ENCODE measurements around the gene OR5B17.

The OR5B17 gene

GRCh38 chr11:58394195-58394594 lies 35.3 kb upstream of the OR5B17 start:
- no peak overlapping the region for H3K9ac ChIP-seq (ENCODE audit: low read depth, low read length)
- no peak overlapping the region for H3K4me2 ChIP-seq (ENCODE audit: insufficient read depth, low read length)
- no peaks in the 10 kb centered on the region for H4K20me1 ChIP-seq (ENCODE audit: insufficient read depth, low read length)
- no peak overlapping the region for H2AFZ ChIP-seq (ENCODE audit: low read depth, low read length)
- ATAC-seq (ENCODE audit: insufficient read depth, low read depth) = no peak
- no peak overlapping the region for H3K4me3 ChIP-seq (ENCODE audit: low read depth in 1 of 2, low read length in 2 of 2)
- H3K9me3 ChIP-seq (ENCODE audit: insufficient read depth, low read length, severe bottlenecking) = peaks cover 7% of the 10 kb centered on the region
- H3K27me3 ChIP-seq (ENCODE audit: insufficient read depth, low read length, poor library complexity) = no peaks in the 10 kb centered on the region
- no peaks in the 10 kb centered on the region for H3K4me1 ChIP-seq (ENCODE audit: insufficient read depth, low read length)
- no peaks in the 10 kb centered on the region for H3K79me2 ChIP-seq (ENCODE audit: insufficient read depth, low read length)
- no peak for DNase-seq
- H3K36me3 ChIP-seq (ENCODE audit: insufficient read depth, low read length) = no peaks in the 10 kb centered on the region
- TF ChIP-seq CTCF (IDR thresholded peaks at IDR 0.05; ENCODE audit: borderline replicate concordance, extremely low read depth, low read length, poor library complexity, severe bottlenecking) (no peak), EZH2 (IDR thresholded peaks at IDR 0.05; ENCODE audit: borderline replicate concordance, low read depth, low read length, severe bottlenecking) (no peak)
- H3K27ac ChIP-seq (ENCODE audit: low read length) = no peak overlapping the region

DNA sequence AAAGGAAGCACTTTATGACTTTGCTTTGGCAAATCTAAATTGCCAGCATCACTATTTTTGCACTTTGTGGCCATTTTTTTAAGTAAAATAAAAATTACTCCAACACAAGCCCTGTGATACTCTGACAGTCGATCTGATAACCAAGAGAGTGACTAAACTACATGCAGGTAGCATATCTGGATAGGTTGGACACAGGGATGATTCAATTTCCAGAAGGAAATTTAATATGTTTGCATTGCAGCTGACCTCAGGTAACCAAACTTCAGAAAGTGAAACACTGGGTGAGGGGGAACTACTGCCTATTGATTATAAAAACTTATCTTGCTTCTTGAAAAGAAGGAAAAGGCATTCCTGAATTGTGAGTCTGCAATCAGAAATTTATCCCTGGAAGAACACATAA lies 33.9 kb upstream of the OR5B17 start:
- ATAC-seq (ENCODE audit: insufficient read depth, low read depth) = no peak

GRCh38 chr11:58391879-58392278 lies 33.0 kb upstream of the OR5B17 start:
- ATAC-seq (ENCODE audit: insufficient read depth, low read depth) (no peak), DNase-seq (no peak)

More for the DNA sequence above, 33.9 kb upstream of the OR5B17 start:
- Histone ChIP-seq H3K27ac (ENCODE audit: low read length) (no peak overlapping the region), H3K27me3 (ENCODE audit: insufficient read depth, low read length, poor library complexity) (no peaks in the 10 kb centered on the region), H2AFZ (ENCODE audit: low read depth, low read length) (no peak overlapping the region), H4K20me1 (ENCODE audit: insufficient read depth, low read length) (no peaks in the 10 kb centered on the region), H3K36me3 (ENCODE audit: insufficient read depth, low read length) (no peaks in the 10 kb centered on the region), H3K4me1 (ENCODE audit: insufficient read depth, low read length) (no peaks in the 10 kb centered on the region), H3K9ac (ENCODE audit: low read depth, low read length) (no peak overlapping the region), H3K79me2 (ENCODE audit: insufficient read depth, low read length) (no peaks in the 10 kb centered on the region), H3K4me2 (ENCODE audit: insufficient read depth, low read length) (no peak overlapping the region), H3K9me3 (ENCODE audit: insufficient read depth, low read length, severe bottlenecking) (peaks cover 7% of the 10 kb centered on the region), H3K4me3 (ENCODE audit: low read depth in 1 of 2, low read length in 2 of 2) (no peak overlapping the region)
- TF ChIP-seq EZH2 (IDR thresholded peaks at IDR 0.05; ENCODE audit: borderline replicate concordance, low read depth, low read length, severe bottlenecking) (no peak), CTCF (IDR thresholded peaks at IDR 0.05; ENCODE audit: borderline replicate concordance, extremely low read depth, low read length, poor library complexity, severe bottlenecking) (no peak)
- no peak for DNase-seq

More at GRCh38 chr11:58391879-58392278, 33.0 kb upstream of the OR5B17 start:
- no peak overlapping the region for H3K4me2 ChIP-seq (ENCODE audit: insufficient read depth, low read length)
- H3K79me2 ChIP-seq (ENCODE audit: insufficient read depth, low read length) = no peaks in the 10 kb centered on the region
- H3K9me3 ChIP-seq (ENCODE audit: insufficient read depth, low read length, severe bottlenecking) = peaks cover 7% of the 10 kb centered on the region
- no peak overlapping the region for H3K27ac ChIP-seq (ENCODE audit: low read length)
- H3K4me3 ChIP-seq (ENCODE audit: low read depth in 1 of 2, low read length in 2 of 2) = no peak overlapping the region
- TF ChIP-seq CTCF (IDR thresholded peaks at IDR 0.05; ENCODE audit: borderline replicate concordance, extremely low read depth, low read length, poor library complexity, severe bottlenecking) = no peak
- TF ChIP-seq EZH2 (IDR thresholded peaks at IDR 0.05; ENCODE audit: borderline replicate concordance, low read depth, low read length, severe bottlenecking) = no peak
- no peaks in the 10 kb centered on the region for H3K36me3 ChIP-seq (ENCODE audit: insufficient read depth, low read length)
- H3K9ac ChIP-seq (ENCODE audit: low read depth, low read length) = no peak overlapping the region
- H2AFZ ChIP-seq (ENCODE audit: low read depth, low read length) = no peak overlapping the region
- H4K20me1 ChIP-seq (ENCODE audit: insufficient read depth, low read length) = no peaks in the 10 kb centered on the region
- no peaks in the 10 kb centered on the region for H3K27me3 ChIP-seq (ENCODE audit: insufficient read depth, low read length, poor library complexity)
- no peaks in the 10 kb centered on the region for H3K4me1 ChIP-seq (ENCODE audit: insufficient read depth, low read length)

Measured in DND-41 (cell line).